SK-N-SH treated with all-trans-retinoic acid at 6 μM for 48 hours (cell line): ENCODE results near the gene SCD5.
"Not testable (repeated sequence)": the region's sequence is repeated elsewhere in the genome, so short reads cannot be mapped to it uniquely, and the experiment has no call there.

Source experiments
- ATAC-seq: fragments of 200-7000 bp; cut with Tn5 transposase; 3 replicates; pipeline ENCODE4 v1.9.1; 2020; ENCODE audit warnings: mild to moderate bottlenecking, moderate library complexity
- CREB5 ChIP-seq: fragments of 250-450 bp; sonication (Bioruptor Pico); IDR thresholded peaks from 2 replicates; pipeline ENCODE4 v1.5.1; 2020; ENCODE audit warnings: low read depth, mild to moderate bottlenecking, moderate library complexity
- CSDC2 ChIP-seq: fragments of 250-450 bp; sonication (Bioruptor Pico); IDR thresholded peaks from 2 replicates; pipeline ENCODE4 v1.5.0; 2020; ENCODE audit warnings: mild to moderate bottlenecking, moderate library complexity
- CSRNP3 ChIP-seq: fragments of 250-450 bp; sonication (Bioruptor Pico); IDR thresholded peaks from 2 replicates; pipeline ENCODE4 v1.5.1; 2021; ENCODE audit warnings: mild to moderate bottlenecking, moderate library complexity
- ESRRG ChIP-seq: fragments of 250-450 bp; sonication (Bioruptor Pico); IDR thresholded peaks from 2 replicates; pipeline ENCODE4 v1.6.1; 2021; ENCODE audit warnings: mild to moderate bottlenecking
- ISL1 ChIP-seq: fragments of 250-450 bp; sonication (Bioruptor Pico); IDR thresholded peaks from 2 replicates; pipeline ENCODE4 v2.1.2; 2022; ENCODE audit warnings: mild to moderate bottlenecking, moderate library complexity
- OSR1 ChIP-seq: fragments of 250-450 bp; sonication (Bioruptor Pico); IDR thresholded peaks from 2 replicates; pipeline ENCODE4 v1.8.0; 2022; ENCODE audit warnings: moderate library complexity, mild to moderate bottlenecking, inconsistent platforms
- POU6F1 ChIP-seq: fragments of 250-450 bp; sonication (Bioruptor Pico); IDR thresholded peaks from 2 replicates; pipeline ENCODE4 v1.8.0; 2021; ENCODE audit warnings: low read depth, mild to moderate bottlenecking, moderate library complexity, borderline replicate concordance
- PPARA ChIP-seq: fragments of 250-450 bp; sonication (Bioruptor Pico); IDR thresholded peaks from 2 replicates; pipeline ENCODE4 v1.5.0; 2020; ENCODE audit warnings: mild to moderate bottlenecking, borderline replicate concordance
- RARB ChIP-seq: fragments of 250-450 bp; sonication (Bioruptor Pico); IDR thresholded peaks from 2 replicates; pipeline ENCODE4 v1.8.0; 2021; ENCODE audit warnings: mild to moderate bottlenecking, moderate library complexity
- SNAI2 ChIP-seq: fragments of 250-450 bp; sonication (Bioruptor Pico); IDR thresholded peaks from 2 replicates; pipeline ENCODE4 v1.5.0; 2020; ENCODE audit warnings: mild to moderate bottlenecking, moderate library complexity
- TCF4 ChIP-seq: fragments of 250-450 bp; sonication (Bioruptor Pico); IDR thresholded peaks from 2 replicates; pipeline ENCODE4 v1.8.0; 2021; ENCODE audit warnings: mild to moderate bottlenecking, moderate library complexity, borderline replicate concordance
- TOX ChIP-seq: fragments of 250-450 bp; sonication (Bioruptor Pico); IDR thresholded peaks from 2 replicates; pipeline ENCODE4 v1.8.0; 2021; ENCODE audit warnings: mild to moderate bottlenecking, moderate library complexity, borderline replicate concordance
- TSHZ2 ChIP-seq: fragments of 250-450 bp; sonication (Bioruptor Pico); IDR thresholded peaks from 2 replicates; pipeline ENCODE4 v1.5.0; 2020; ENCODE audit warnings: mild to moderate bottlenecking, moderate library complexity
- ZC3H10 ChIP-seq: fragments of 250-450 bp; sonication (Bioruptor Pico); IDR thresholded peaks from 2 replicates; pipeline ENCODE4 v1.5.1; 2021; ENCODE audit warnings: mild to moderate bottlenecking, moderate library complexity
- ZFP30 ChIP-seq: fragments of 450-650 bp; formaldehyde crosslinking; IDR thresholded peaks from 2 replicates; pipeline ENCODE4 v1.5.0; 2022; ENCODE audit warnings: mild to moderate bottlenecking, moderate library complexity
- ZNF565 ChIP-seq: fragments of 450-650 bp; formaldehyde crosslinking; conservative IDR thresholded peaks from 2 replicates; pipeline ENCODE4 v1.5.0; 2020; ENCODE audit warnings: low read depth, mild to moderate bottlenecking, moderate library complexity
- ZNF70 ChIP-seq: fragments of 450-650 bp; formaldehyde crosslinking; IDR thresholded peaks from 2 replicates; pipeline ENCODE4 v1.5.0; 2020; ENCODE audit warnings: mild to moderate bottlenecking, moderate library complexity
- ZNF8 ChIP-seq: fragments of 450-650 bp; formaldehyde crosslinking; IDR thresholded peaks from 2 replicates; pipeline ENCODE4 v1.5.0; 2020; ENCODE audit warnings: mild to moderate bottlenecking, moderate library complexity
- TF ChIP-seq, protein P1 (sequence below): fragments of 250-450 bp; sonication (Bioruptor Pico); IDR thresholded peaks from 2 replicates; pipeline ENCODE4 v1.8.0; 2020; ENCODE audit warnings: mild to moderate bottlenecking, moderate library complexity, borderline replicate concordance

Gene SCD5

GRCh38 chr4:82839624-82840023 lies 41.0 kb upstream of the SCD5 start:
- TF ChIP-seq ZC3H10 (CRISPR knock-in tag) (no peak), CSDC2 (CRISPR knock-in tag) (no peak), RARB (CRISPR knock-in tag) (no peak)
- ATAC-seq, result no peak

- peak; percentile 96 for ATAC-seq
- no peak for TF ChIP-seq TSHZ2 (CRISPR knock-in tag)
- TF ChIP-seq ESRRG (CRISPR knock-in tag), result no peak
- TF ChIP-seq TOX (CRISPR knock-in tag), result no peak
- no peak for TF ChIP-seq CSRNP3 (CRISPR knock-in tag)
- TF ChIP-seq ZNF565 (CRISPR knock-in tag), result no peak
- no peak for TF ChIP-seq CSDC2 (CRISPR knock-in tag)
- TF ChIP-seq CREB5, result no peak
- no peak for TF ChIP-seq RARB (CRISPR knock-in tag)
- no peak; the same call in 1 of the 2 replicates for TF ChIP-seq ISL1 (CRISPR knock-in tag)
- TF ChIP-seq TCF4 (CRISPR knock-in tag), result no peak
- TF ChIP-seq, protein P1, sequence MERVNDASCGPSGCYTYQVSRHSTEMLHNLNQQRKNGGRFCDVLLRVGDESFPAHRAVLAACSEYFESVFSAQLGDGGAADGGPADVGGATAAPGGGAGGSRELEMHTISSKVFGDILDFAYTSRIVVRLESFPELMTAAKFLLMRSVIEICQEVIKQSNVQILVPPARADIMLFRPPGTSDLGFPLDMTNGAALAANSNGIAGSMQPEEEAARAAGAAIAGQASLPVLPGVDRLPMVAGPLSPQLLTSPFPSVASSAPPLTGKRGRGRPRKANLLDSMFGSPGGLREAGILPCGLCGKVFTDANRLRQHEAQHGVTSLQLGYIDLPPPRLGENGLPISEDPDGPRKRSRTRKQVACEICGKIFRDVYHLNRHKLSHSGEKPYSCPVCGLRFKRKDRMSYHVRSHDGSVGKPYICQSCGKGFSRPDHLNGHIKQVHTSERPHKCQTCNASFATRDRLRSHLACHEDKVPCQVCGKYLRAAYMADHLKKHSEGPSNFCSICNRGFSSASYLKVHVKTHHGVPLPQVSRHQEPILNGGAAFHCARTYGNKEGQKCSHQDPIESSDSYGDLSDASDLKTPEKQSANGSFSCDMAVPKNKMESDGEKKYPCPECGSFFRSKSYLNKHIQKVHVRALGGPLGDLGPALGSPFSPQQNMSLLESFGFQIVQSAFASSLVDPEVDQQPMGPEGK (CRISPR knock-in tag), result no peak
- TF ChIP-seq ZC3H10 (CRISPR knock-in tag), result no peak
- no peak for TF ChIP-seq POU6F1 (CRISPR knock-in tag)
Observed at GRCh38 chr4:82833696-82834313, 35.2 kb upstream of the SCD5 start.

DNA sequence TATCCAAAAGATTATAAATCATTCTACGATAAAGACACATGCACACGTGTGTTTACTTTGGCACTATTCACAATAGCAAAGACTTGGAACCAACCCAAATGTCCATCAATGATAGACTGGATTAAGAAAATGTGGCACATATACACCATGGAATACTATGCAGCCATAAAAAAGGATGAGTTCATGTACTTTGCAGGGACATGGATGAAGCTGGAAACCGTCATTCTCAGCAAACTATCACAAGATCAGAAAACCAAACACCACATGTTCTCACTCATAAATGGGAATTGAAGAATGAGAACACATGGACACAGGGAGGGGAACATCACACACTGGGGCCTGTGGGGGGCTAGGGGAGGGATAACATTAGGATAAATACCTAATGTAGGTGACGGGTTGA lies 34.5 kb upstream of the SCD5 start:
- not testable (repeated sequence) for ATAC-seq

DNA sequence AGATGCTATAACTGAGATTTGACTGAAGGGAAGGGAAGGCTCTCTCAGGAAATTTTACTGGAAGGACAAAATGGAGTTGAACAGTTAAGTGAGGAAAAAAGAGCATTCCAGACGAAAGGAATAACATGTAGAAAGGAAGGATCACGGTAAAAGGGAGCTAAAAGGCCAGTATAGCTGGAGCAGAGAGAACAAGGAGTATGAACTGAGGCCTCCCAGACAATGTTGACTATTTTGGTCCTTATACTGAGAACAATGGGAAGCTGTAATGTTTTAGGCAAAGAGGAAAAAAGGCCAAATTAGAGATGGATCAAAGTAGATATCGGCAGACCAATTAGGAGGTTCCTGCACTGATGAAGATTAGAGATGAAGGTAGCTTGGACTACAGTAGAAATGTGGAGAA lies 26.8 kb upstream of the SCD5 start:
- no peak for TF ChIP-seq POU6F1 (CRISPR knock-in tag)
- TF ChIP-seq SNAI2, result no peak
- TF ChIP-seq ZFP30 (CRISPR knock-in tag), result no peak
- no peak for TF ChIP-seq TSHZ2 (CRISPR knock-in tag)
- TF ChIP-seq ZNF70 (CRISPR knock-in tag), result no peak
- TF ChIP-seq ZNF565 (CRISPR knock-in tag), result no peak
- no peak for TF ChIP-seq CSDC2 (CRISPR knock-in tag)
- TF ChIP-seq CSRNP3 (CRISPR knock-in tag), result no peak
- TF ChIP-seq ZC3H10 (CRISPR knock-in tag), result no peak
- no peak for TF ChIP-seq TOX (CRISPR knock-in tag)
- no peak for TF ChIP-seq OSR1 (CRISPR knock-in tag)
- no peak for TF ChIP-seq RARB (CRISPR knock-in tag)
- TF ChIP-seq ZNF8 (CRISPR knock-in tag), result no peak
- TF ChIP-seq ESRRG (CRISPR knock-in tag), result no peak
- no peak for TF ChIP-seq PPARA
- TF ChIP-seq ISL1 (CRISPR knock-in tag), result no peak
- TF ChIP-seq, all 23 proteins: peak for 0
- ATAC-seq, result no peak
